ENCODE measurements around the gene UBTD1. TPM values are rescaled to one million over a fixed set of nuclear protein-coding genes. Genes with fewer than 3 reads are reported as not detected.

UBTD1 gene
- total RNA-seq, 2 donors from 2014 or later, result 19.1 to 19.3 TPM

- H3K4me1 ChIP-seq (ENCODE audit: control insufficient read depth, insufficient read depth, low read length), result no peaks in the 10 kb centered on the region
- no peaks in the 10 kb centered on the region for H3K36me3 ChIP-seq (ENCODE audit: control insufficient read depth, insufficient read depth, low read length)
- H3K27ac Mint-ChIP-seq, result no peak overlapping the region
- no peak overlapping the region for H3K4me3 ChIP-seq (ENCODE audit: low read length)
- peaks cover 3% of the 10 kb centered on the region for H3K4me1 Mint-ChIP-seq
- no peaks in the 10 kb centered on the region for H3K9me3 Mint-ChIP-seq
- H3K27ac ChIP-seq (ENCODE audit: low read depth, low read length), result no peak overlapping the region
- no peak for TF ChIP-seq CTCF (conservative IDR thresholded peaks at IDR 0.05)
- no peaks in the 10 kb centered on the region for H3K9me3 ChIP-seq (ENCODE audit: control insufficient read depth, low read length)
- H3K27me3 Mint-ChIP-seq (ENCODE audit: insufficient read depth), result no peaks in the 10 kb centered on the region
- no peak overlapping the region for H3K4me3 Mint-ChIP-seq
- no peak for DNase-seq
- H3K27me3 ChIP-seq (ENCODE audit: control insufficient read depth, insufficient read depth, low read length, poor library complexity, severe bottlenecking), result no peaks in the 10 kb centered on the region
- no peaks in the 10 kb centered on the region for H3K36me3 Mint-ChIP-seq (ENCODE audit: low read depth)
- 82 to 93% methylated on average over 3 to 5 of the region's 5 CpGs for WGBS, 2 experiments (ENCODE audit: insufficient coverage in 1 of 2, insufficient read length in 1 of 2)
- no peak overlapping the region for H3K9ac ChIP-seq (ENCODE audit: extremely low read depth, low read length, poor library complexity, severe bottlenecking)
These were observed 86.7 kb downstream of the UBTD1 start for GRCh38 chr10:97585439-97585811.

- Mint-ChIP-seq H3K4me3 (no peak overlapping the region), H3K27me3 (ENCODE audit: insufficient read depth) (no peaks in the 10 kb centered on the region), H3K27ac (no peak overlapping the region), H3K36me3 (ENCODE audit: low read depth) (no peaks in the 10 kb centered on the region), H3K4me1 (peaks cover 3% of the 10 kb centered on the region), H3K9me3 (no peaks in the 10 kb centered on the region)
- H3K9ac ChIP-seq (ENCODE audit: extremely low read depth, low read length, poor library complexity, severe bottlenecking), result no peak overlapping the region
- no peak overlapping the region for H3K4me3 ChIP-seq (ENCODE audit: low read length)
- H3K36me3 ChIP-seq (ENCODE audit: control insufficient read depth, insufficient read depth, low read length), result no peaks in the 10 kb centered on the region
- H3K27ac ChIP-seq (ENCODE audit: low read depth, low read length), result no peak overlapping the region
- H3K27me3 ChIP-seq (ENCODE audit: control insufficient read depth, insufficient read depth, low read length, poor library complexity, severe bottlenecking), result no peaks in the 10 kb centered on the region
- no peaks in the 10 kb centered on the region for H3K4me1 ChIP-seq (ENCODE audit: control insufficient read depth, insufficient read depth, low read length)
- TF ChIP-seq CTCF (conservative IDR thresholded peaks at IDR 0.05), result no peak
- 77 to 95% methylated on average over 2 of the region's 2 CpGs for WGBS, 2 experiments (ENCODE audit: insufficient coverage in 1 of 2, insufficient read length in 1 of 2)
- no peaks in the 10 kb centered on the region for H3K9me3 ChIP-seq (ENCODE audit: control insufficient read depth, low read length)
- DNase-seq, result no peak
These were observed 88.5 kb downstream of the UBTD1 start for GRCh38 chr10:97587183-97587582.

- no peaks in the 10 kb centered on the region for H3K9me3 Mint-ChIP-seq
- H3K27me3 Mint-ChIP-seq (ENCODE audit: insufficient read depth), result no peaks in the 10 kb centered on the region
- Histone ChIP-seq H3K9me3 (ENCODE audit: control insufficient read depth, low read length) (no peaks in the 10 kb centered on the region), H3K27me3 (ENCODE audit: control insufficient read depth, insufficient read depth, low read length, poor library complexity, severe bottlenecking) (no peaks in the 10 kb centered on the region), H3K4me1 (ENCODE audit: control insufficient read depth, insufficient read depth, low read length) (no peaks in the 10 kb centered on the region), H3K9ac (ENCODE audit: extremely low read depth, low read length, poor library complexity, severe bottlenecking) (no peak within 1 kb of the TSS), H3K36me3 (ENCODE audit: control insufficient read depth, insufficient read depth, low read length) (no peaks in the 10 kb centered on the region), H3K4me3 (ENCODE audit: low read length) (no peak within 1 kb of the TSS), H3K27ac (ENCODE audit: low read depth, low read length) (no peak within 1 kb of the TSS)
- TF ChIP-seq CTCF (conservative IDR thresholded peaks at IDR 0.05), result no peak
- WGBS, 2 experiments (ENCODE audit: insufficient coverage in 1 of 2, insufficient read length in 1 of 2), result 98 to 100% methylated on average over 1 to 2 of the region's 3 CpGs
- H3K4me3 Mint-ChIP-seq, result no peak within 1 kb of the TSS
- no peaks in the 10 kb centered on the region for H3K36me3 Mint-ChIP-seq (ENCODE audit: low read depth)
- no peak within 1 kb of the TSS for H3K27ac Mint-ChIP-seq
- peaks cover 1% of the 10 kb centered on the region for H3K4me1 Mint-ChIP-seq
- DNase-seq, result no peak
These were observed 90.8 kb downstream of the UBTD1 start, which contains the start of gene C10orf62 for GRCh38 chr10:97589479-97589878. C10orf62 (plus strand) TSS chr10:97589721; CDS start chr10:97589898, 177 bp downstream.
